ENCODE measurements around the gene PKD1. TPM values are rescaled to one million over a fixed set of nuclear protein-coding genes. Genes with fewer than 3 reads are reported as not detected.

The PKD1 gene
- polyA plus RNA-seq, 1 donor, result 82.5 TPM

GRCh38 chr16:2088759-2089358, 46.8 kb downstream of the PKD1 start:
- DNase-seq, result no peak

- no peak for DNase-seq
These were observed 47.7 kb downstream of the PKD1 start for GRCh38 chr16:2087748-2088631.

DNA sequence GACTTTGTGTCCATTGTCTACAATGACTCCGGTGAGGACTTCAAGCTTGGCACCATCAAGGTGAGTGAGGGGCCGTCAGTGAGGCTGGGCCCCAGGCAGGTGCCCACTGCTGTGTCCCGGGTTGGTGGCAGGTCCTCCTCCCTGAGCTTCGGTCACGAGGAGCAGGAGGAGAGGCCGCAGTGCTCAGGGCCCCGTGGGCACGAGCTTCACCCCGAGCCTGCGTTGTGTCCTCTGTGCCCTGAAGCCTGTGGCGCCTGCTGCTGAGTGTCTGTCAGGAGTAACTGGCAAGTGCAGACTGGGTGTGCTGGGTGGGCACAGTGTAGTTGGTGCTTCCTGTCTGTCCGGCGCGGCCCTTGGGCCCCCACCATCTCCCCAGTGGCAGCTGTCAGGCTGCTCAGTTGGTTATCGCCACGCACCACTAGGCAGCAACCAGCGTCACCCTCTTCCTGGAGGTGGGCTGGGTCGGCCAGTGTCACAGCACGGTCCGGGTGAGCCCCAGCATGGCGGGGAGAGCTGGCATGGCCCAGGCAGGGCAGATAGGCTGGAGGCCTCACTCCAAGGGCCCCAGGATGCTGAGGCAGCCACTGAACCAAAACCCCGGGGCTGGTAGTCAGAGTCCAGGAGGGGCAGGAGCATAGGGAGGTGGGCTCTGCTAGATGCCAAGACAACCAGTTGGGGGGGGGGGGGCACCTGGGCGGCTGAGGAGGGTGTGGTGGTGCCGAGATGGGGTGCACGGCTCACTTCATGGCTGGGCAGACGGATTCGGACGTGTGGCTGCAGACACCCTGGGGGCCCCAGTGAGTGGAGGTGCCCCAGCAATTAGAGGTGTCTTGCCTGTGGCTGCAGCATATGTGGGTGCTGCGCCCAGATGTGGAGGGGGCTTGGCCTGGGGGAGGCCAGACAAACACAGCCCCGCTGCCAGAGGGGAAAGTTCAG, 48.6 kb downstream of the PKD1 start:
- DNase-seq, result no peak

DNA sequence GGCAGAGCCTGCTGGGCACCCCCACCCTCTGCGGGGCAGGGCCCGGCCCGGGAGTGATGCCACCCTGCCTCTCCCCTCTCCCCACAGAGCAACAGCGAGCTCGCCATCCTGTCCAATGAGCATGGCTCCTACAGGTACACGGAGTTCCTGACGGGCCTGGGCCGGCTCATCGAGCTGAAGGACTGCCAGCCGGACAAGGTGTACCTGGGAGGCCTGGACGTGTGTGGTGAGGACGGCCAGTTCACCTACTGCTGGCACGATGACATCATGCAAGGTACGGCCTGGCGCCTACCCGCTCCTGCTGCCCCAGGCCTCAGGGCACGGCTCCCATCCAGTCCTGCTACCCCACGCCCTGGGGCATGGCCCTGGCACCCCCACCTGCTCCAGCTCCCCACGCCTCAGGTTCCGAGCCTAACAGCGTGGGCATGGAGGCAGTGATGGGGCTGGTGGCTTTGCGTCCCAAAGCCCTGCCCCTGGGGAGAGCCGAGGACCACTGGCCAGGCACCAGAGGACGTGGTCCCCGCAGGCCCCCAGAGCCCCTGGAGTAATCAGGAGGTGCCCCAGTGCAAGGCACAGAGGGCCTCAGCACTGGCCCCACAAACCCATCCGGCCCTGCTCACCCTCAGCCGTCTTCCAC, 49.5 kb downstream of the PKD1 start:
- DNase-seq, result no peak

DNA sequence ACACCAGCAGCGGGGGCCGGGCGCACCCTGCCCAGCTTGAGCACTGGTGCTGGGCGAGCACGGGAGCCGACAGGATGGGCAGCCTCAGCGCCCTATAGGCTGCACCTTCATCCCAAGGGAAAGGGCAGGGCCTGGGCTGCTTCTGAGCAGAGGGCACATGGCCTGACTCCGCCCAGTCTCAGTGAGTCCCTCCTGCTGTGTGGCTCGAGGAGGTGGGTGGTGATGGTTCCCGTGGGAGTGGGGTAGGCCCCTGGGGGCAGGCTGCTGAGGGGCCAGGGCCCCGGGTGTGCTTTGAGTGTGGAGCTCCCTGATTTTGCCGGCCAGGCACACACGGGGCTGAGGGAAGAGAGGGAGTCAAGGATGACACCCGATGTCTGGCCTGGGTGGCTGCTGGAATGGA, 50.0 kb downstream of the PKD1 start:
- DNase-seq, result no peak

GRCh38 chr16:2084895-2085625, 50.6 kb downstream of the PKD1 start:
- DNase-seq, result no peak

GRCh38 chr16:2083876-2084780, 51.6 kb downstream of the PKD1 start:
- no peak for DNase-seq

DNA sequence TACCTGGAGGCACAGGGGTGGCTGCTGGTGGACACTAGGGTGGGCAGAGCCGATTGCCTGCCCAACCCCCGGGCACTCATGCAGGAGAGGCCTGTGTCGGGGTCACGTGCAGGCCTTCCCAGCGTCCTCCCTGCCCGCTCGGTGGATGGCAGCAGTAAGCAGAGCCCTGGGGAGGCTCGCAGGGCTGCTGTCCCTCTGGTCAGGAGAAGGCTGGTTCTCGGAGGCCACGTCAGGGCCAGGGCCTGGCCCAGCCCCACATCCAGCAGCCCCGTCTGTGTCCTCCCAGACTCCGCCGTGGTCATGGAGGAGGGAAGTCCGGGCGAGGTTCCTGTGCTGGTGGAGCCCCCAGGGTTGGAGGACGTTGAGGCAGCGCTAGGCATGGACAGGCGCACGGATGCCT, 52.3 kb downstream of the PKD1 start:
- DNase-seq, result no peak

GRCh38 chr16:2082983-2083364, 52.7 kb downstream of the PKD1 start:
- DNase-seq, result peak; percentile 65

DNA sequence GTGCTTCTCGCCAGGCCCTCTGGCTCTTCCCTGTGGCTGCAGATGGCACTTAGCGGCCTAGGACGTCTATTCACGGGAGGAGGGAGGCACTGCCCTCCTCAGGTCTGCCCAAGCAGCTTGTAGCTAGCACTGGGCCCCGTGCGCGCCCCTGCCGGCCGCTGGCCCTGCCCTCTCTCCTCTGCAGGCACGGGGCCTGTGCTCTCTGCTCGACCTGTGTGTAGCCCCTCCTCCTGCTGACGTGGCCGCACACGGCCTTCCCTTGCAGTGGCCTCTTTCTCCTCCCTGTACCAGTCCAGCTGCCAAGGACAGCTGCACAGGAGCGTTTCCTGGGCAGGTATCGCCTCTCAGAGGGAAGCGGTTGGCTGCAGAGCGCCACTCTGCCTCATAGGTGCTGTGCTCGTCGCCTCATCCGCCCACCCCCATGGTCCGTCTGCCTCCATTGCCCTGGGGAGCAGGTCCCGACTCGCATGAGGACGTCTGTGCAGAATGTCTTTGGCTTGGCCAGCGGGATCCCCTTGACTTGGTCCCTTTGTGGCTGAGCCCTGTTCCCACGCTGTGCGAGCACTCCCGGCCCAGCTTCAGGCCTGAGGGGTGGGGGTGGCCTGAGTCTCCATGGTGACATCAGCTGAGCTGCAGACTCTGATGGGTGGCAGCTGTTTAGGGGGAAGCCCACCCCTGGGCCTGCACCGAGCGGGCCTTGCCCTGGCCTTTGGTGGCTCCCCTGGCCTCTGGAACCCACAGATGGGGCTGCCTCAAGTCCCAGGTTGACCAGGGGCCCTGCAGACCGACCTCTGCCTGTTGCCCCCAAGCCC, 53.3 kb downstream of the PKD1 start:
- peak; percentile 70 for DNase-seq

DNA sequence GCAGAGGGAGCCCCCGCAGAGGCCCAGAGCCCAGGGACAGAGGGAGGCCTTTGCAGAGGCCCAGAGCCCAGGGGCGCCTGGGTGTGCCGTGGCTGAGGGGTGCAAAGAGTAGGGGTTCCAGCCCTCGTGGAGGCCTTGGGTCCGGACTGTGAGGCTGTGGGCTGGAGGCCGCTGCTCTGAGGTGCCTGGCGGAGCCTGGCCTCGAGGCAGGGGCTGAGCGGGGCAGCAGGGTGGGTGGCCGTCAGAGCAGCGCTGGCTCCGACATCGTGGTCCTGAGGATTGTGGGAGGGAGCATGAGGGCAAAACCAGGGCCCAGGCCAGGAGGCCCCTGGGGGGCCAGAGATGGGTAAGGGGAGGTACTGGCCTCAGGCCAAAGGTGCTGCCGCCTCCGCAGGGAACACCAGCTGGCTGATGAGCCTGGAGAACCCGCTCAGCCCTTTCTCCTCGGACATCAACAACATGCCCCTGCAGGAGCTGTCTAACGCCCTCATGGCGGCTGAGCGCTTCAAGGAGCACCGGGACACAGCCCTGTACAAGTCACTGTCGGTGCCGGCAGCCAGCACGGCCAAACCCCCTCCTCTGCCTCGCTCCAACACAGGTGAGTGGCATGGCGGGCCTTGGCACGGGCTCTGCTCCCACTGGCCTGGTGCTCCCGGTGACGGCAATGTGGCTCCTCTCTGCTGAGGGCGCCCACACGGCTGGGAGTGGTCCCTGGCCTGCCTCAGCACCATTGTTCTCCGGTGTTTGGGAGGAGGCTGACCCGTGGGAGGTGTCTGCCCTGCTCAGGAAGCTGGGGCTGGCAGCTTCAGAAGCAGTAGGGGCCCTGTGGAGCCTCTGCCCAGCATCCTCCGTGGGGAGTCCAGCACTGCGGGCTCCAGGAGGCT, 54.3 kb downstream of the PKD1 start:
- DNase-seq, result no peak

DNA sequence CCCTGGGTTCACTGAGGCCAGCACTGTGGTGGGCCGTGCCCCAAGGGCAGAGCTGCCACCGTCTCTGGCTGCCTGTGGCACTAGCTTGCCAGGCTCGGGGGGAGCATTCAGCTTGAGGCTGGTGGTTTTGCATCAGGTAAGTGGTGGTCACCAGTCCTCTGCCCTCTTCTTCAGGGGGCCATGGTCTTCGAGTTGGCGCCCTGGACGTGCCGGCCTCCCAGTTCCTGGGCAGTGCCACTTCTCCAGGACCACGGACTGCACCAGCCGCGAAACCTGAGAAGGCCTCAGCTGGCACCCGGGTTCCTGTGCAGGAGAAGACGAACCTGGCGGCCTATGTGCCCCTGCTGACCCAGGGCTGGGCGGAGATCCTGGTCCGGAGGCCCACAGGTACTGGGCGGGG, 55.7 kb downstream of the PKD1 start:
- no peak for DNase-seq

- DNase-seq, result no peak
These were observed 56.3 kb downstream of the PKD1 start for GRCh38 chr16:2079311-2079800.

- DNase-seq, result no peak
These were observed 57.0 kb downstream of the PKD1 start for GRCh38 chr16:2078691-2079090.

DNA sequence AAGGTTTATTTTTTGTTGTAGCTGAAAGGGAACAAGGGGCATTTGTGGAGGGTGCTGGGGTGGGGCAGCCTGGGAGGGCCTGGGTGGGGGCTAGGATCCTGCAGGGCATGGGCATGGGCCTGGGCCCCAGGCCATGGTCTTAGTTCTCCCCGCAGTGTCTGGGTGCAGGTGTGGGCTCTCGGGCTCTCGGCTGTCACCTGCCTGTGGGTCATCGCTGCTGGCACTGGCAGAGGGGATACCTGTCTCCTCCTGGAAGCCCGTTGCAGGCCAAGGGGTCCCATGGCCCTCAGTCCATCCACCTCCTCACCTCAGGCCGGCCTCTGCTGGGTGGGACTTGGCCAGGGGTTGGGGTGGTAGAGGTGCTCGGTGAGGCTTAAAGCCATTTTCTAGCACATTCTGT, 57.6 kb downstream of the PKD1 start:
- DNase-seq, result no peak

DNA sequence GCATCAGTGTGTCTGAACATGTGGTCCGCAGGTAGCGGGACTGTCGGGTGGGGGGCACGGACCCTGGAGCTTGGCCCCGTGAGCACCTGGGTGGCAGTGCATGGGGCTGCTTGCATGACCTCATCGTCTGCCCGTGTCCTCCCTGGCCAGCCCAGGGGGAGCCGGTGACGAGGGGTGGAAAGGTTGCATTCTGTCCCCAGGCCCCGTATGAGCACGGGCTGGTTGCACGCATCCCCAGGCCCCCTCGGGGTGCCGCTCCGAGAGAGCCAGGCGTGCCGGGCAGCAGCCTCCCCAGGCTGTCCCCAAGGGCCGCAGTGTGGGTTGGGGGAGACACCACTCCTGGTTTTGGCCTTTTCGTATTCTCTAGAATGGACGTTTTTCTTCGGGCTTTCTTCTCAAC, 58.0 kb downstream of the PKD1 start:
- no peak for DNase-seq

GRCh38 chr16:2077016-2077415, 58.7 kb downstream of the PKD1 start:
- DNase-seq, result no peak

Data from left kidney (tissue), 2 donors.